Osteoblast (primary cell): ENCODE data around the gene LPA. TPM values are rescaled to one million over a fixed set of nuclear protein-coding genes. Genes with fewer than 3 reads are reported as not detected.
"Not testable (repeated sequence)": the region's sequence is repeated elsewhere in the genome, so short reads cannot be mapped to it uniquely, and the experiment has no call there.

Experiments used
- DNase-seq: peaks from one replicate; pipeline ENCODE4 v3.0.0; 2011; ENCODE audit warnings: low spot score, mixed read lengths; ENCODE audit not compliant: insufficient read length; ENCODE audit errors: missing footprints
- H2AFZ ChIP-seq: 2 replicates; pipeline ENCODE4 v1.6.0; 2011; ENCODE audit warnings: mild to moderate bottlenecking, low read length
- H3K27ac ChIP-seq: 2 replicates; pipeline ENCODE4 v1.5.1; 2011; ENCODE audit warnings: mild to moderate bottlenecking, low read depth, low read length, moderate library complexity
- H3K27me3 ChIP-seq: 2 replicates; pipeline ENCODE4 v1.6.0; 2012; ENCODE audit warnings: mild to moderate bottlenecking, control low read depth, inconsistent platforms, low read length, moderate library complexity; ENCODE audit not compliant: insufficient read depth
- H3K36me3 ChIP-seq: 2 replicates; pipeline ENCODE4 v1.5.1; 2011; ENCODE audit warnings: mild to moderate bottlenecking, low read length, control low read depth, moderate library complexity; ENCODE audit not compliant: insufficient read depth
- H3K4me1 ChIP-seq: 2 replicates; pipeline ENCODE4 v1.5.1; 2011; ENCODE audit warnings: mild to moderate bottlenecking, low read length, control low read depth, moderate library complexity; ENCODE audit not compliant: insufficient read depth
- H3K4me2 ChIP-seq: 2 replicates; pipeline ENCODE4 v1.6.0; 2011; ENCODE audit warnings: mild to moderate bottlenecking, low read length; ENCODE audit not compliant: insufficient read depth
- H3K4me3 ChIP-seq: fragments of 200-600 bp; sonication (generic); 3 replicates; pipeline ENCODE4 v1.5.1; 2012; ENCODE audit warnings: mild to moderate bottlenecking, low read length, inconsistent platforms; ENCODE audit not compliant: insufficient read depth
- H3K79me2 ChIP-seq: 2 replicates; pipeline ENCODE4 v1.6.0; 2012; ENCODE audit warnings: mild to moderate bottlenecking, low read length, control low read depth, inconsistent platforms; ENCODE audit not compliant: insufficient read depth
- H3K9me3 ChIP-seq: 2 replicates; pipeline ENCODE4 v1.5.1; 2011; ENCODE audit warnings: low read depth, low read length, control low read depth
- H4K20me1 ChIP-seq: 2 replicates; pipeline ENCODE4 v1.6.0; 2012; ENCODE audit warnings: mild to moderate bottlenecking, low read length, control low read depth; ENCODE audit not compliant: insufficient read depth
- total RNA-seq: library from RNA; depleted of rRNA; stranded (reverse); fragments of >200 nt; gene quantifications from 2 replicates; pipeline ENCODE4 v1.2.3, GENCODE V29; 2012
- TF ChIP-seq, protein P1 (sequence below): IDR thresholded peaks from 2 replicates; pipeline ENCODE4 v1.5.1; 2011; ENCODE audit warnings: mild to moderate bottlenecking, low read depth, low read length, moderate library complexity; ENCODE audit errors: extremely low read depth

LPA gene
- total RNA-seq, 1 donor, result not detected

DNA sequence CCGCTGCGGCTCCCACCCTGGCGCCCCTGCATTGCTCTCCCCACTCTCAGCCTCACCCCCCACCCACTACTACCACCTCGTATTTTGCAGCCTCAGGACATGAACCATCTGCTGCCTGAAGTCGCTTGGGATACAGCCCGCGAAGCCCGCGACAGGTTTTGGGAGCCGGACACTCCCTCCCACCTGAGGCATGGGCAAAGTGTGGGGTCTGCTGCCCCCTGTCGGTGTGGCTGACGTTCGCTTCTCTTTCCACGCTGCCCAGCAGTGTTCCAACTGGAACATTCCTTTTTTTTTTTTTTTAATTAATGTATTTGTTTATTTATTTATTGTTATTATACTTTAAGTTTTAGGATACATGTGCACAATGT lies 15.3 kb upstream of the LPA start:
- Histone ChIP-seq H3K4me1 (no peaks in the 10 kb centered on the region), H3K79me2 (no peaks in the 10 kb centered on the region), H3K4me3 (no peak overlapping the region), H3K27me3 (no peaks in the 10 kb centered on the region), H2AFZ (no peak overlapping the region), H3K4me2 (no peak overlapping the region), H4K20me1 (no peaks in the 10 kb centered on the region), H3K9me3 (no peaks in the 10 kb centered on the region), H3K36me3 (no peaks in the 10 kb centered on the region), H3K27ac (no peak overlapping the region)
- no peak for DNase-seq
- TF ChIP-seq, protein P1, sequence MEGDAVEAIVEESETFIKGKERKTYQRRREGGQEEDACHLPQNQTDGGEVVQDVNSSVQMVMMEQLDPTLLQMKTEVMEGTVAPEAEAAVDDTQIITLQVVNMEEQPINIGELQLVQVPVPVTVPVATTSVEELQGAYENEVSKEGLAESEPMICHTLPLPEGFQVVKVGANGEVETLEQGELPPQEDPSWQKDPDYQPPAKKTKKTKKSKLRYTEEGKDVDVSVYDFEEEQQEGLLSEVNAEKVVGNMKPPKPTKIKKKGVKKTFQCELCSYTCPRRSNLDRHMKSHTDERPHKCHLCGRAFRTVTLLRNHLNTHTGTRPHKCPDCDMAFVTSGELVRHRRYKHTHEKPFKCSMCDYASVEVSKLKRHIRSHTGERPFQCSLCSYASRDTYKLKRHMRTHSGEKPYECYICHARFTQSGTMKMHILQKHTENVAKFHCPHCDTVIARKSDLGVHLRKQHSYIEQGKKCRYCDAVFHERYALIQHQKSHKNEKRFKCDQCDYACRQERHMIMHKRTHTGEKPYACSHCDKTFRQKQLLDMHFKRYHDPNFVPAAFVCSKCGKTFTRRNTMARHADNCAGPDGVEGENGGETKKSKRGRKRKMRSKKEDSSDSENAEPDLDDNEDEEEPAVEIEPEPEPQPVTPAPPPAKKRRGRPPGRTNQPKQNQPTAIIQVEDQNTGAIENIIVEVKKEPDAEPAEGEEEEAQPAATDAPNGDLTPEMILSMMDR, result no peak

DNA sequence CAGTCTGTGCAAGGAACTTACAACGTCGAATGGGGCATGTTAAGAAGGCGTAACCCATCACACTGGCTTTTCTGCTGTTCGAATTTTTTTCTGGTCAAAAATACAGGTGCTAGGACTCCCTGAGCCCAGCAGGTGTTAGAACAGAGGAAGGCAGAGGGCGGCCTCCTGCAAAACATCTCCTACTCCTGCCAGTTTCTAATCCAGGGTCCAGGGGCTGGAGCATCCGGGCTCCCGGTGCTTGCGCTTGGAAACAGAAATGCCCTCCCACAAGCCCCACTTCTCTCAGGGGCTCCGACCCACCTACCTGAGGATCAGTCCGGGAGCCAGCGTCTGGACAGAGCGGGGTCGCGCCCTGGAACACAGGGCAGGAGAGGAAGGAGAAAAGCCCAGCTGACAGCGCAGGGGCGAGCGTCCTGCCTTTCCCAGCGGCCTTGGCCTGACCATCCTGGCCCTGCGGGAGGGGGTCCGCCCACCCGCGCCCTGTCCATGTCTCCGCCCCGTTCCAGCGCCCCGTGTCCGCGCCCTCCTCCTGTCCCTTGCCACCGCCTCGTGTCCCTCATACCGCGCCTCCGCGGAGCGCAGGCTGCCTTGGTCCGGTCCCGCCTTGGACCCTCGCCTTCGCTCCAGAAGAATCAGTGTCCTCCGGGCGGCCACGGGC lies 14.8 kb upstream of the LPA start:
- Histone ChIP-seq H3K4me1 (no peaks in the 10 kb centered on the region), H3K27me3 (no peaks in the 10 kb centered on the region), H3K9me3 (no peaks in the 10 kb centered on the region), H3K79me2 (no peaks in the 10 kb centered on the region), H3K4me3 (no peak overlapping the region), H3K27ac (no peak overlapping the region), H2AFZ (no peak overlapping the region), H3K4me2 (no peak overlapping the region), H3K36me3 (no peaks in the 10 kb centered on the region), H4K20me1 (no peaks in the 10 kb centered on the region)
- TF ChIP-seq, protein P1, result no peak
- DNase-seq, result peak; percentile 52

DNA sequence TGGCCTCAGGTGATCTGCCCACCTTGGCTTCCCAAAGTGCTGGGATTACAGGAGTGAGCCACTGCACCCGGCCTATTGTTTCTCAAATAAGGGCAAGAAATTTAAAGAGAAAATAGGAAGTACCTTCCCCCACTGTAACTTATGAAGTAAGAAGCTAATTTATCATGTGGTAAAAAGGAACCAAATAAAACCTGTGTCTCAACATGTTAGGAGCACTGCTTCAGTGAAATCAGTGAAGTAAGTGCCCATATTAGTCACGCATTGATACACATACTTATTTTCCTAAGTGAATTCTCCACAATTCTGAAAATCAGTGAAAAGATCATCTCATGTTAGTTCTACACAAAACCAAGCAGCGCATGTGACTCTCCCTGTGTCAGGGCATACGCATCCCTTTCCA lies 14.2 kb upstream of the LPA start:
- TF ChIP-seq, protein P1, result no peak
- no peaks in the 10 kb centered on the region for H3K79me2 ChIP-seq
- no peaks in the 10 kb centered on the region for H3K27me3 ChIP-seq
- H3K4me3 ChIP-seq, result no peak overlapping the region
- H3K27ac ChIP-seq, result no peak overlapping the region
- no peaks in the 10 kb centered on the region for H3K36me3 ChIP-seq
- no peaks in the 10 kb centered on the region for H3K9me3 ChIP-seq
- no peak overlapping the region for H3K4me2 ChIP-seq
- H3K4me1 ChIP-seq, result no peaks in the 10 kb centered on the region
- peak; percentile 63 for DNase-seq
- no peaks in the 10 kb centered on the region for H4K20me1 ChIP-seq
- no peak overlapping the region for H2AFZ ChIP-seq

DNA sequence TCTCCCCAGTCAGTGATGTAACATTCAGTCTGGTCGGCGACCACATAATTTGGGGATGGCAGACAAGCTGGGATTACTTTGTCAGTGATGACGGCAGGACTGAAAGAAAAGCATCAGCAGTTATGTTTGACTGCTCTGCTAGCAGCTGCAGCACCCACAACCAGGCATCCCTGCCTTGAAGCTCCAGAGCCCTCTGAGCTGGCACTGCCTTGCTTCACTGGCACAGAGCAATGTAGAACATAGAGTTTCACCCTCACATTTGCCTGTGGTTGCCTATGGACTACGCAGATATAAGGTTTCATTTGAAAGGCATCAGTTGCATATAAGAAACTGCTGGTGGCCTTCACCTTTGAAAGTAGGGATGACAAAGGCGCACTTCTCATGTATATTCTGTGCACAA lies 12.3 kb upstream of the LPA start:
- H3K27me3 ChIP-seq, result not testable (repeated sequence)

More for the DNA sequence above, 12.3 kb upstream of the LPA start:
- H3K4me1 ChIP-seq, H3K27ac ChIP-seq, H3K79me2 ChIP-seq, H3K36me3 ChIP-seq, DNase-seq, H4K20me1 ChIP-seq, H3K4me3 ChIP-seq, H3K4me2 ChIP-seq, H3K9me3 ChIP-seq, H2AFZ ChIP-seq: not testable (repeated sequence)
